ENCODE measurements around the gene CLASP1. TPM values are rescaled to one million over a fixed set of nuclear protein-coding genes. Genes with fewer than 3 reads are reported as not detected.

CLASP1 gene
- total RNA-seq, 2 experiments from 2014 or later = 33.8 to 72.4 TPM

- no peaks in the 10 kb centered on the region for H3K9me2 ChIP-seq (ENCODE audit: insufficient read depth, low read length)
- TF ChIP-seq, protein P1, sequence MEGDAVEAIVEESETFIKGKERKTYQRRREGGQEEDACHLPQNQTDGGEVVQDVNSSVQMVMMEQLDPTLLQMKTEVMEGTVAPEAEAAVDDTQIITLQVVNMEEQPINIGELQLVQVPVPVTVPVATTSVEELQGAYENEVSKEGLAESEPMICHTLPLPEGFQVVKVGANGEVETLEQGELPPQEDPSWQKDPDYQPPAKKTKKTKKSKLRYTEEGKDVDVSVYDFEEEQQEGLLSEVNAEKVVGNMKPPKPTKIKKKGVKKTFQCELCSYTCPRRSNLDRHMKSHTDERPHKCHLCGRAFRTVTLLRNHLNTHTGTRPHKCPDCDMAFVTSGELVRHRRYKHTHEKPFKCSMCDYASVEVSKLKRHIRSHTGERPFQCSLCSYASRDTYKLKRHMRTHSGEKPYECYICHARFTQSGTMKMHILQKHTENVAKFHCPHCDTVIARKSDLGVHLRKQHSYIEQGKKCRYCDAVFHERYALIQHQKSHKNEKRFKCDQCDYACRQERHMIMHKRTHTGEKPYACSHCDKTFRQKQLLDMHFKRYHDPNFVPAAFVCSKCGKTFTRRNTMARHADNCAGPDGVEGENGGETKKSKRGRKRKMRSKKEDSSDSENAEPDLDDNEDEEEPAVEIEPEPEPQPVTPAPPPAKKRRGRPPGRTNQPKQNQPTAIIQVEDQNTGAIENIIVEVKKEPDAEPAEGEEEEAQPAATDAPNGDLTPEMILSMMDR (conservative IDR thresholded peaks at IDR 0.05; ENCODE audit: low read length) = no peak
- TF ChIP-seq EZH2phosphoT487 (IDR thresholded peaks at IDR 0.05; ENCODE audit: borderline replicate concordance, low read depth, low read length) = no peak
- H3K79me2 ChIP-seq (ENCODE audit: insufficient read depth, low read depth, low read length) = no peaks in the 10 kb centered on the region
- no peak overlapping the region for H3K4me2 ChIP-seq (ENCODE audit: low read length)
- no peaks in the 10 kb centered on the region for H3K4me1 ChIP-seq (ENCODE audit: insufficient read depth, low read length, poor library complexity, severe bottlenecking)
- no TSS peak for BruUV-seq (replicated peaks)
- no peak overlapping the region for H3K27ac ChIP-seq (ENCODE audit: low read depth, low read length, poor library complexity, severe bottlenecking)
- H4K20me1 ChIP-seq (ENCODE audit: insufficient read depth, low read length) = no peaks in the 10 kb centered on the region
- H3K9me3 ChIP-seq (ENCODE audit: low read length) = no peaks in the 10 kb centered on the region
- DNase-seq (ENCODE audit: low spot score) = no peak
- peaks cover 83% of the 10 kb centered on the region for H3K36me3 ChIP-seq (ENCODE audit: insufficient read depth, low read length)
- no peak overlapping the region for H3K4me3 ChIP-seq (ENCODE audit: low read depth, low read length, poor library complexity, severe bottlenecking)
- CTCF ChIA-PET (ENCODE audit: unreplicated experiment) = no interaction called here
- intact Hi-C loops (cut with micrococcal nuclease; ENCODE audit: unreplicated experiment) = loop anchor here (10.0 kb wide), 1 partner anchor 266 kb away; no protein-coding TSS in a partner anchor
- no peak overlapping the region for H2AFZ ChIP-seq (ENCODE audit: low read length)
- POLR2A ChIA-PET = interaction anchor here (0.5 kb wide), 1 partner anchor 9 kb away, joined by 4 read pairs; no protein-coding TSS in a partner anchor
Observed at GRCh38 chr2:121350402-121350775, 298.9 kb downstream of the CLASP1 start.

DNA sequence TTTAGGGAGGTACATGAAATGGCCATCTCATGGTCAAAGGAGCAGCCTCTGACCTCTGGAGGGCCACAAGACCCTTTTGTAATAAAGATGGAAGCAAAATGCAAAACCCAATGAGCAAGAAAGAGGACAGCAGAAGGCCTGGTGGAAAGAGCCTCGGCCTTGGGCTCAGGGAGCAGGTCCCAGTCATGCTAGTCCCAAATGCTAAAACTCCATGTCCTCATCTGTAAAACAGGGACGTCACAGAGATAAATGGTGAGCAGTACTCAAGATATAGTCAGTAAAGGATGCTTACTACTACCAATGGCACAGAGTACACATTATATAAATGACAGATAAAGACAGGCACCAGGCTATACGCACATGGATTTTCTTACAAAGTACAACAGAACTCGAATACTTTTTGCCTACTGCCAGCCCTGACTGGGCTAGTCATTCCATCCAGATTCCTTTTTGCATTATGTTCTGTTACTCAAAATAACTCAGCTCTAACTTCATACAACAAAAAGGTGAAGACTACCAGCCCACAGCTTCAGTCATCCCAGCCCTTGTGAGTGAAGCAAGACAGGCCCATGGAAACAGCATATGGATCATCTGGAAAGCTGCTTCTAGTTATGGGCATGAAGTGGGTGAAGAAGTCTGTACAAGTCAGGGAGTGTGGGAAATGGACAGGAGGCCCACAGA lies 299.4 kb downstream of the CLASP1 start:
- Histone ChIP-seq H2AFZ (ENCODE audit: low read length) (no peak overlapping the region), H3K4me3 (ENCODE audit: low read depth, low read length, poor library complexity, severe bottlenecking) (no peak overlapping the region), H3K9me3 (ENCODE audit: low read length) (no peaks in the 10 kb centered on the region), H4K20me1 (ENCODE audit: insufficient read depth, low read length) (no peaks in the 10 kb centered on the region), H3K4me1 (ENCODE audit: insufficient read depth, low read length, poor library complexity, severe bottlenecking) (no peaks in the 10 kb centered on the region), H3K4me2 (ENCODE audit: low read length) (no peak overlapping the region), H3K27ac (ENCODE audit: low read depth, low read length, poor library complexity, severe bottlenecking) (no peak overlapping the region), H3K9me2 (ENCODE audit: insufficient read depth, low read length) (no peaks in the 10 kb centered on the region), H3K79me2 (ENCODE audit: insufficient read depth, low read depth, low read length) (no peaks in the 10 kb centered on the region), H3K36me3 (ENCODE audit: insufficient read depth, low read length) (peaks cover 85% of the 10 kb centered on the region)
- intact Hi-C loops (cut with micrococcal nuclease; ENCODE audit: unreplicated experiment) = loop anchor here (10.0 kb wide), 1 partner anchor 265 kb away; no protein-coding TSS in a partner anchor
- CTCF ChIA-PET (ENCODE audit: unreplicated experiment) = no interaction called here
- POLR2A ChIA-PET = interaction anchor here (0.5 to 0.6 kb wide), 2 partner anchors 9 to 31 kb away, joined by 3 to 4 read pairs; no protein-coding TSS in a partner anchor
- no peak for DNase-seq (ENCODE audit: low spot score)
- no peak for TF ChIP-seq EZH2phosphoT487 (IDR thresholded peaks at IDR 0.05; ENCODE audit: borderline replicate concordance, low read depth, low read length)
- TF ChIP-seq, protein P1 (conservative IDR thresholded peaks at IDR 0.05; ENCODE audit: low read length) = no peak
- no TSS peak for BruUV-seq (replicated peaks)

DNA sequence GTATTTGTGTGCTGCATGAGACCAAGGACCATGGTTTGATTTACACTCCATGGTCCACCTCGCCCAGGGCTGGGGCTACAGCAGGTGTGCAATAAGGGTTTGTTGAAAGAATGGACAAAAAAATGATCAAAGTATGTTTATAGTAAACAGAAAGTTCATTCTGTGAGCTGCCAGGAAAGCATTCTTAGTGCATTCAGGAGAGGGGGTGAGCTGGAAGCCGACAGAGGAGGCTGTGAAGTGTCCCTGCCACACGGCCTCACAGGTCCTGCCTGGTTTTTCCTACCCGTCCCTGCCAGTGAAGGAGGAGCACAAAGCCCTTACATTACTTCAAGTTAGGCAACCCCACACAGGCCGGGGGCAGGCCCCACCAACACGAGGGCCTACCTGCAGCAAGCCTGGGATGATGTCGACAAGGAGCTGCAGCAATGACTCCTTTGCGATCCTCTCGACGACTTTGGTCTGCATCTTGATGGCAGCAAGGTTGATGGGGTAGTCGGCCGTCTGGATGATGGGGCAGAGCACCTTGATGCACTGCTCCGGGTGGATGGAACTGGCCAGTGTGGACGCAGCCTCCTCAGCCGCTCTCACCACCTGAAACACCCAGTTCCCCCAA lies 301.0 kb downstream of the CLASP1 start:
- no peaks in the 10 kb centered on the region for H3K4me1 ChIP-seq (ENCODE audit: insufficient read depth, low read length, poor library complexity, severe bottlenecking)
- no peak for DNase-seq (ENCODE audit: low spot score)
- H3K36me3 ChIP-seq (ENCODE audit: insufficient read depth, low read length) = peaks cover 80% of the 10 kb centered on the region
- no peaks in the 10 kb centered on the region for H3K9me2 ChIP-seq (ENCODE audit: insufficient read depth, low read length)
- no peak overlapping the region for H3K4me3 ChIP-seq (ENCODE audit: low read depth, low read length, poor library complexity, severe bottlenecking)
- BruUV-seq (replicated peaks) = no TSS peak
- H3K79me2 ChIP-seq (ENCODE audit: insufficient read depth, low read depth, low read length) = no peaks in the 10 kb centered on the region
- POLR2A ChIA-PET = no interaction called here
- TF ChIP-seq, protein P1 (conservative IDR thresholded peaks at IDR 0.05; ENCODE audit: low read length) = no peak
- TF ChIP-seq EZH2phosphoT487 (IDR thresholded peaks at IDR 0.05; ENCODE audit: borderline replicate concordance, low read depth, low read length) = no peak
- H3K9me3 ChIP-seq (ENCODE audit: low read length) = no peaks in the 10 kb centered on the region
- no peak overlapping the region for H2AFZ ChIP-seq (ENCODE audit: low read length)
- CTCF ChIA-PET (ENCODE audit: unreplicated experiment) = no interaction called here
- H3K27ac ChIP-seq (ENCODE audit: low read depth, low read length, poor library complexity, severe bottlenecking) = no peak overlapping the region
- intact Hi-C loops (cut with micrococcal nuclease; ENCODE audit: unreplicated experiment) = no loop called here
- H4K20me1 ChIP-seq (ENCODE audit: insufficient read depth, low read length) = no peaks in the 10 kb centered on the region
- H3K4me2 ChIP-seq (ENCODE audit: low read length) = no peak overlapping the region
